ENCODE measurements around the gene SSNA1.
A peak's percentile ranks its signal among the peaks of the same experiment; 100 is the strongest.

The SSNA1 gene

GRCh38 chr9:137179761-137180160 is 8.7 kb upstream of the SSNA1 start:
- H3K23ac ChIP-seq (ENCODE audit: low read depth, low read length, poor library complexity) = no peak overlapping the region

GRCh38 chr9:137180491-137180890 is 8.0 kb upstream of the SSNA1 start:
- no peak overlapping the region for H3K27ac ChIP-seq (replicated peaks; ENCODE audit: low read length)
- peaks cover 29 to 69% of the 10 kb centered on the region in 2 donors for H3K36me3 ChIP-seq (replicated peaks in 1 of 2; ENCODE audit: control insufficient read depth in 2 of 2, insufficient read depth in 2 of 2, low read length in 2 of 2)
- no peak overlapping the region for H3K9ac ChIP-seq (ENCODE audit: low read depth, low read length, poor library complexity)
- no peaks in the 10 kb centered on the region for H3K9me3 ChIP-seq (replicated peaks in 1 of 2; ENCODE audit: control insufficient read depth in 2 of 2, insufficient read depth in 1 of 2, low read depth in 1 of 2, low read length in 2 of 2)
- H2AK5ac ChIP-seq (ENCODE audit: low read depth, low read length) = no peak overlapping the region
- no peak overlapping the region for H3K4ac ChIP-seq (ENCODE audit: low read length)
- H3K4me3 ChIP-seq (ENCODE audit: low read length in 2 of 2) = no peak overlapping the region
- peak overlapping the region; percentile 65 for H3K23ac ChIP-seq (ENCODE audit: low read depth, low read length, poor library complexity)
- H3K18ac ChIP-seq (ENCODE audit: low read length) = no peak overlapping the region
- peaks cover 7% of the 10 kb centered on the region for H3K79me1 ChIP-seq (ENCODE audit: low read depth, low read length)
- H2BK12ac ChIP-seq (ENCODE audit: low read length) = no peak overlapping the region
- DNase-seq (ENCODE audit: low spot score) = no peak
- no CpG with 5 or more reads among the region's 20 CpGs for WGBS, 2 donors (ENCODE audit: extremely low coverage in 2 of 2, insufficient read length in 2 of 2, insufficient replicate concordance in 1 of 2)
- no peaks in the 10 kb centered on the region for H3K4me1 ChIP-seq (ENCODE audit: control insufficient read depth in 2 of 2, insufficient read depth in 1 of 2, low read depth in 1 of 2, low read length in 2 of 2)
- no peak overlapping the region for H4K91ac ChIP-seq (ENCODE audit: low read depth, low read length, poor library complexity)
- H2BK5ac ChIP-seq (ENCODE audit: low read length) = no peak overlapping the region
- H2AFZ ChIP-seq (ENCODE audit: low read length) = no peak overlapping the region
- no peak overlapping the region for H2BK120ac ChIP-seq (ENCODE audit: low read depth, low read length)
- H3K27me3 ChIP-seq (ENCODE audit: control insufficient read depth in 3 of 3, insufficient read depth in 3 of 3, low read depth in 1 of 3, low read length in 3 of 3) = peaks cover 0 to 1% (median 0%) of the 10 kb centered on the region in 3 experiments
- no peak overlapping the region for H3K4me2 ChIP-seq (ENCODE audit: insufficient read depth, low read length, poor library complexity, severe bottlenecking)
- H3K14ac ChIP-seq (ENCODE audit: low read length) = no peak overlapping the region
- H4K8ac ChIP-seq (ENCODE audit: low read depth, low read length) = no peak overlapping the region
- H2BK15ac ChIP-seq (ENCODE audit: low read length) = no peak overlapping the region

More at GRCh38 chr9:137179761-137180160, 8.7 kb upstream of the SSNA1 start:
- H3K36me3 ChIP-seq (replicated peaks in 1 of 2; ENCODE audit: control insufficient read depth in 2 of 2, insufficient read depth in 2 of 2, low read length in 2 of 2) = peaks cover 29 to 61% of the 10 kb centered on the region in 2 donors
- no peak overlapping the region for H2BK5ac ChIP-seq (ENCODE audit: low read length)
- H4K91ac ChIP-seq (ENCODE audit: low read depth, low read length, poor library complexity) = no peak overlapping the region
- WGBS, 2 donors (ENCODE audit: extremely low coverage in 2 of 2, insufficient read length in 2 of 2, insufficient replicate concordance in 1 of 2) = no CpG with 5 or more reads among the region's 17 CpGs
- no peak overlapping the region for H3K9ac ChIP-seq (ENCODE audit: low read depth, low read length, poor library complexity)
- no peak overlapping the region for H3K27ac ChIP-seq (replicated peaks; ENCODE audit: low read length)
- H3K9me3 ChIP-seq (replicated peaks in 1 of 2; ENCODE audit: control insufficient read depth in 2 of 2, insufficient read depth in 1 of 2, low read depth in 1 of 2, low read length in 2 of 2) = no peaks in the 10 kb centered on the region
- no peak overlapping the region for H3K14ac ChIP-seq (ENCODE audit: low read length)
- H3K4ac ChIP-seq (ENCODE audit: low read length) = no peak overlapping the region
- no peak overlapping the region for H2BK12ac ChIP-seq (ENCODE audit: low read length)
- H2AFZ ChIP-seq (ENCODE audit: low read length) = no peak overlapping the region
- H2AK5ac ChIP-seq (ENCODE audit: low read depth, low read length) = no peak overlapping the region
- H4K8ac ChIP-seq (ENCODE audit: low read depth, low read length) = no peak overlapping the region
- H3K4me2 ChIP-seq (ENCODE audit: insufficient read depth, low read length, poor library complexity, severe bottlenecking) = no peak overlapping the region
- peaks cover 8% of the 10 kb centered on the region for H3K79me1 ChIP-seq (ENCODE audit: low read depth, low read length)
- H2BK120ac ChIP-seq (ENCODE audit: low read depth, low read length) = no peak overlapping the region
- no peak overlapping the region for H3K4me3 ChIP-seq (ENCODE audit: low read length in 2 of 2)
- H3K18ac ChIP-seq (ENCODE audit: low read length) = no peak overlapping the region
- H3K4me1 ChIP-seq (ENCODE audit: control insufficient read depth in 2 of 2, insufficient read depth in 1 of 2, low read depth in 1 of 2, low read length in 2 of 2) = peaks cover 0 to 5% of the 10 kb centered on the region in 2 donors
- no peak for DNase-seq (ENCODE audit: low spot score)
- H2BK15ac ChIP-seq (ENCODE audit: low read length) = no peak overlapping the region
- peaks cover 0 to 4% (median 0%) of the 10 kb centered on the region in 3 experiments for H3K27me3 ChIP-seq (ENCODE audit: control insufficient read depth in 3 of 3, insufficient read depth in 3 of 3, low read depth in 1 of 3, low read length in 3 of 3)

GRCh38 chr9:137181680-137182079 is 6.8 kb upstream of the SSNA1 start:
- WGBS, 2 donors (ENCODE audit: extremely low coverage in 2 of 2, insufficient read length in 2 of 2, insufficient replicate concordance in 1 of 2) = no CpG with 5 or more reads among the region's 22 CpGs
- Histone ChIP-seq H3K79me1 (ENCODE audit: low read depth, low read length) (peaks cover 13% of the 10 kb centered on the region), H3K9ac (ENCODE audit: low read depth, low read length, poor library complexity) (peak overlapping the region; percentile 70), H3K14ac (ENCODE audit: low read length) (no peak overlapping the region), H2BK120ac (ENCODE audit: low read depth, low read length) (no peak overlapping the region), H4K91ac (ENCODE audit: low read depth, low read length, poor library complexity) (no peak overlapping the region), H2AFZ (ENCODE audit: low read length) (no peak overlapping the region), H4K8ac (ENCODE audit: low read depth, low read length) (peak overlapping the region; percentile 65), H3K27ac (replicated peaks; ENCODE audit: low read length) (no peak overlapping the region), H3K4me2 (ENCODE audit: insufficient read depth, low read length, poor library complexity, severe bottlenecking) (no peak overlapping the region), H2BK15ac (ENCODE audit: low read length) (no peak overlapping the region), H3K4me3 (ENCODE audit: low read length in 2 of 2) (no peak overlapping the region), H3K9me3 (replicated peaks in 1 of 2; ENCODE audit: control insufficient read depth in 2 of 2, insufficient read depth in 1 of 2, low read depth in 1 of 2, low read length in 2 of 2) (no peaks in the 10 kb centered on the region), H3K4ac (ENCODE audit: low read length) (no peak overlapping the region), H3K23ac (ENCODE audit: low read depth, low read length, poor library complexity) (peak overlapping the region; percentile 65), H3K18ac (ENCODE audit: low read length) (no peak overlapping the region), H2BK5ac (ENCODE audit: low read length) (peak overlapping the region; percentile 87), H3K4me1 (ENCODE audit: control insufficient read depth in 2 of 2, insufficient read depth in 1 of 2, low read depth in 1 of 2, low read length in 2 of 2) (no peaks in the 10 kb centered on the region), H2AK5ac (ENCODE audit: low read depth, low read length) (no peak overlapping the region), H2BK12ac (ENCODE audit: low read length) (no peak overlapping the region), H3K27me3 (ENCODE audit: control insufficient read depth in 3 of 3, insufficient read depth in 3 of 3, low read depth in 1 of 3, low read length in 3 of 3) (no peaks in the 10 kb centered on the region), H3K36me3 (replicated peaks in 1 of 2; ENCODE audit: control insufficient read depth in 2 of 2, insufficient read depth in 2 of 2, low read length in 2 of 2) (peaks cover 32 to 76% of the 10 kb centered on the region in 2 donors)
- DNase-seq (ENCODE audit: low spot score) = no peak

GRCh38 chr9:137182836-137183235 is 5.6 kb upstream of the SSNA1 start:
- no CpG with 5 or more reads among the region's 17 CpGs for WGBS, 2 donors (ENCODE audit: extremely low coverage in 2 of 2, insufficient read length in 2 of 2, insufficient replicate concordance in 1 of 2)
- H3K36me3 ChIP-seq (replicated peaks in 1 of 2; ENCODE audit: control insufficient read depth in 2 of 2, insufficient read depth in 2 of 2, low read length in 2 of 2) = peaks cover 34 to 79% of the 10 kb centered on the region in 2 donors

More at GRCh38 chr9:137182836-137183235, 5.6 kb upstream of the SSNA1 start:
- Histone ChIP-seq H3K27me3 (ENCODE audit: control insufficient read depth in 3 of 3, insufficient read depth in 3 of 3, low read depth in 1 of 3, low read length in 3 of 3) (no peaks in the 10 kb centered on the region), H2AK5ac (ENCODE audit: low read depth, low read length) (no peak overlapping the region), H3K27ac (replicated peaks; ENCODE audit: low read length) (no peak overlapping the region), H2AFZ (ENCODE audit: low read length) (no peak overlapping the region), H3K4me2 (ENCODE audit: insufficient read depth, low read length, poor library complexity, severe bottlenecking) (no peak overlapping the region), H3K9me3 (replicated peaks in 1 of 2; ENCODE audit: control insufficient read depth in 2 of 2, insufficient read depth in 1 of 2, low read depth in 1 of 2, low read length in 2 of 2) (no peaks in the 10 kb centered on the region), H3K9ac (ENCODE audit: low read depth, low read length, poor library complexity) (no peak overlapping the region), H3K4me3 (ENCODE audit: low read length in 2 of 2) (peak overlapping the region in 1 of 2 donors; percentile 53), H3K18ac (ENCODE audit: low read length) (no peak overlapping the region), H2BK120ac (ENCODE audit: low read depth, low read length) (no peak overlapping the region), H4K8ac (ENCODE audit: low read depth, low read length) (no peak overlapping the region), H2BK5ac (ENCODE audit: low read length) (no peak overlapping the region), H4K91ac (ENCODE audit: low read depth, low read length, poor library complexity) (no peak overlapping the region), H3K23ac (ENCODE audit: low read depth, low read length, poor library complexity) (no peak overlapping the region), H2BK15ac (ENCODE audit: low read length) (no peak overlapping the region), H3K14ac (ENCODE audit: low read length) (no peak overlapping the region), H2BK12ac (ENCODE audit: low read length) (no peak overlapping the region), H3K4ac (ENCODE audit: low read length) (no peak overlapping the region), H3K79me1 (ENCODE audit: low read depth, low read length) (peaks cover 19% of the 10 kb centered on the region), H3K4me1 (ENCODE audit: control insufficient read depth in 2 of 2, insufficient read depth in 1 of 2, low read depth in 1 of 2, low read length in 2 of 2) (peaks cover 6% of the 10 kb centered on the region in 2 donors)
- DNase-seq (ENCODE audit: low spot score) = no peak
